Gastrocnemius medialis (tissue), 4 donors: ENCODE measurements around the gene PTPN3.

Experiments used
- POLR2A ChIP-seq, 2 donors: fragments of 450-650 bp; IDR thresholded peaks; one replicate each; pipeline ENCODE4 v1.6.1; 2017; ENCODE audit warnings: antibody characterized with exemption in 2 of 2, mild to moderate bottlenecking in 2 of 2, moderate library complexity in 2 of 2
- TF ChIP-seq, protein P1 (sequence below), 5 experiments: fragments of 450-650 bp in 3 of 5; fragments of 200-600 bp in 2 of 5; sonication (generic) in 2 of 5; IDR thresholded peaks in 4 of 5; conservative IDR thresholded peaks in 1 of 5; 1 replicate in 4 of 5; 2 replicates in 1 of 5; pipeline ENCODE4 v1.5.1; 2016 to 2019; ENCODE audit warnings: antibody characterized with exemption in 5 of 5, mild to moderate bottlenecking in 3 of 5, moderate library complexity in 3 of 5

DNA sequence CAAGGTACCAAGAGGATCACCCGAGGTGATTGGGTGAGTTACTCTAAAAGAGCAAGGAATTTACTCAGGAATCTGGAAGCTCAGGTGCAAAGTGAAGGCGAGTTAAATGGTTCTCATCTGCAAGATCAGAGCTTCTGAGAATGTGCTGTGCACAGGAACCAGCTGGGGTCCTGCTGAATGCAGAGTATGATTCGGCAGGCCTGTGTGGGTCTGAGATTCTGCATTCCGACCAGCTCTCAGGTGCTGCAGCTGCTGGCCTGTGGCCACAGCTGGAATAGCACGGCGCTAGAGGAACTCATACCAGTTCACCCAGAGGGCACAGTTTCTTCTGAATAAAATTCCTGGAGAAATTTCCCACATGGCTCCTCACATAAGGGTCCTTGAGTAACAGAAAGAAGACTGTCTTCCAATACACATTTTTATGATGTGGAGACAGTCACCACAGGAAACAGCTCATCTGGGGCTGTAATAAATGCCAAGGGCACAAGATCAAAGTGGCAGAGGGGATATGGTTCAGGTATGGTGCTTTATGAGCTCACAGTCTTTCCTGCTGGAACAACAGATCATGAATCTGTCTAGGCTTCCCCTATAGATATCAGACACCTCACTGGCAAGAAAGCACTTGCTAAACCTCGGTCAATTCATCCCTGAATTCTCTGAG lies 83.9 kb downstream of the PTPN3 start:
- TF ChIP-seq, protein P1, sequence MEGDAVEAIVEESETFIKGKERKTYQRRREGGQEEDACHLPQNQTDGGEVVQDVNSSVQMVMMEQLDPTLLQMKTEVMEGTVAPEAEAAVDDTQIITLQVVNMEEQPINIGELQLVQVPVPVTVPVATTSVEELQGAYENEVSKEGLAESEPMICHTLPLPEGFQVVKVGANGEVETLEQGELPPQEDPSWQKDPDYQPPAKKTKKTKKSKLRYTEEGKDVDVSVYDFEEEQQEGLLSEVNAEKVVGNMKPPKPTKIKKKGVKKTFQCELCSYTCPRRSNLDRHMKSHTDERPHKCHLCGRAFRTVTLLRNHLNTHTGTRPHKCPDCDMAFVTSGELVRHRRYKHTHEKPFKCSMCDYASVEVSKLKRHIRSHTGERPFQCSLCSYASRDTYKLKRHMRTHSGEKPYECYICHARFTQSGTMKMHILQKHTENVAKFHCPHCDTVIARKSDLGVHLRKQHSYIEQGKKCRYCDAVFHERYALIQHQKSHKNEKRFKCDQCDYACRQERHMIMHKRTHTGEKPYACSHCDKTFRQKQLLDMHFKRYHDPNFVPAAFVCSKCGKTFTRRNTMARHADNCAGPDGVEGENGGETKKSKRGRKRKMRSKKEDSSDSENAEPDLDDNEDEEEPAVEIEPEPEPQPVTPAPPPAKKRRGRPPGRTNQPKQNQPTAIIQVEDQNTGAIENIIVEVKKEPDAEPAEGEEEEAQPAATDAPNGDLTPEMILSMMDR (IDR thresholded peaks at IDR 0.05 in 4 of 5, conservative IDR thresholded peaks at IDR 0.05 in 1 of 5): no peak
- no peak for TF ChIP-seq POLR2A (IDR thresholded peaks at IDR 0.05)
